ENCODE data around the gene GBP5.
"Not testable (repeated sequence)": the region's sequence is repeated elsewhere in the genome, so short reads cannot be mapped to it uniquely, and the experiment has no call there.

The GBP5 gene, protein sequence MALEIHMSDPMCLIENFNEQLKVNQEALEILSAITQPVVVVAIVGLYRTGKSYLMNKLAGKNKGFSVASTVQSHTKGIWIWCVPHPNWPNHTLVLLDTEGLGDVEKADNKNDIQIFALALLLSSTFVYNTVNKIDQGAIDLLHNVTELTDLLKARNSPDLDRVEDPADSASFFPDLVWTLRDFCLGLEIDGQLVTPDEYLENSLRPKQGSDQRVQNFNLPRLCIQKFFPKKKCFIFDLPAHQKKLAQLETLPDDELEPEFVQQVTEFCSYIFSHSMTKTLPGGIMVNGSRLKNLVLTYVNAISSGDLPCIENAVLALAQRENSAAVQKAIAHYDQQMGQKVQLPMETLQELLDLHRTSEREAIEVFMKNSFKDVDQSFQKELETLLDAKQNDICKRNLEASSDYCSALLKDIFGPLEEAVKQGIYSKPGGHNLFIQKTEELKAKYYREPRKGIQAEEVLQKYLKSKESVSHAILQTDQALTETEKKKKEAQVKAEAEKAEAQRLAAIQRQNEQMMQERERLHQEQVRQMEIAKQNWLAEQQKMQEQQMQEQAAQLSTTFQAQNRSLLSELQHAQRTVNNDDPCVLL

DNA sequence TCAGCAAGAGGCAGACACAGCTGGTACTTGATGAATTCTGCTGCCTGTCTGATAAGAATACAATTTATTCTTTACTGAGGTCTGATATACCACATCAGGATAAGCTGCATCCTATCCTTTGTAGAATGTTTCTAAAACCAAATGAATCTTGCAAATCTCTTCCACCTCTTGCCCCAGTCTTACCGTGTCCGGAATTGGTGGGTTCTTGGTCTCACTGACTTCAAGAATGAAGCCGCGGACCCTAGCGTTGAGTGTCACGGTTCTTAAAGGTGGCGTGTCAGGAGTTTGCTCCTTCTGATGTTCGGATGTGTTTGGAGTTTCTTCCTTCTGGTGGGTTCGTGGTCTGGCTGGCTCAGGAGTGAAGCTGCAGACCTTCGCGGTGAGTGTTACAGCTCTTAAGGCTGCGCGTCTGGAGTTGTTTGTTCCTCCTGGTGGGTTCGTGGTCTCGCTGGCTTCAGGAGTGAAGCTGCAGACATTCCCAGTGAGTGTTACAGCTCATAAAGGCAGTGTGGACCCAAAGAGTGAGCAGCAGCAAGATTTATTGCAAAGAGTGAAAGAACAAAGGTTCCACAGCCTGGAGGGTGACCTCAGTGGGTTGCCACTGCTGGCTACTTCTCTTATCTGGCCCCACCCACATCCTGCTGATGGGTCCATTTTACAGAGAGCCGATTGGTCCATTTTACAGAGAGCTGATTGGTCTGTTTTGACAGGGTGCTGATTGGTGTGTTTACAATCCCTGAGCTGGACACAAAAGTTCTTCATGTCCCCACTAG lies at the start of gene GBP5:
Gene GBP5 (minus strand): TSS at position 592 of the 773 bp plus-strand sequence. CDS start 3,305 bp downstream, outside the sequence.
- not testable (repeated sequence) for DNase-seq

DNA sequence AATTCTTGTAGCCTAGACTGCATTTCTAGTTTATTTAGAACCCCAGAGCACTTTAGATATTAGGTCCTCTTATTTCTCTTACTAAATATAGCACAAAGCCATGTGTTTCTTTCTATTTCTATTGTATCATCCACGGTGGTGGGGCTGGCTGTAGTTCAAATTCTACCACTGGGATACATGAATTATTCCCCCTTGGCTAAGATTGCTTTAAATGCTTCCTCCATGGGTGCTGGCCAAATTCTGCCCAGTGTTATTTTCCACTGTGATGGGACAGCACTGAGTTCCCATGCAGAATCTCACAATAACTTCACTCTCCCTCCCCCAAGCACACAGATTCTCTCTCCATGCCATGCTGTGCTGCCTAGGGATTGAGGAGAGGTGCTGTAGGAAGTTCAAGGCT lies 49.7 kb upstream of the GBP5 start:
- no peak for DNase-seq

GRCh38 chr1:89312572-89312971 lies 39.9 kb upstream of the GBP5 start:
- DNase-seq, result no peak

GRCh38 chr1:89311757-89312156 lies 39.1 kb upstream of the GBP5 start:
- no peak for DNase-seq

DNA sequence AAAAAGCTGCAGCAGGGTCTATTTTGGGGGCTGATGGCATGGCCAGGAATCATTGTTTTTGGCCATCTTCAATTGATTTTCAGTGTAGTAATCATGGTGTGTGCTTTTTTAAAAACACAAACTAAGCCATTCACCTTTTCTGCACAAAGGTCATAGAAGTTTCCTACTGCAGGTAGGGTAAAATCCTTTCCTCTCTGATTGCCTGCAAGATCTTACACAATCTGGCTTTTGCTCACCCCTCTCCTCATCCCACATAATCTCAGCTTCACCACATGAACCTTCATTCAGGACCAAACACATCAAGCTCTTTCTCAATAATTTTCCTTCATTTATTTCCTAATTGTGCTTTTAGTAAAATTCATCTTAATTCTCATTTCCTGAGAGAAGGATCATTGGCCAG lies 38.3 kb upstream of the GBP5 start:
- no peak for DNase-seq

- no peak for DNase-seq
Observed at GRCh38 chr1:89310505-89310904, 37.8 kb upstream of the GBP5 start.

DNA sequence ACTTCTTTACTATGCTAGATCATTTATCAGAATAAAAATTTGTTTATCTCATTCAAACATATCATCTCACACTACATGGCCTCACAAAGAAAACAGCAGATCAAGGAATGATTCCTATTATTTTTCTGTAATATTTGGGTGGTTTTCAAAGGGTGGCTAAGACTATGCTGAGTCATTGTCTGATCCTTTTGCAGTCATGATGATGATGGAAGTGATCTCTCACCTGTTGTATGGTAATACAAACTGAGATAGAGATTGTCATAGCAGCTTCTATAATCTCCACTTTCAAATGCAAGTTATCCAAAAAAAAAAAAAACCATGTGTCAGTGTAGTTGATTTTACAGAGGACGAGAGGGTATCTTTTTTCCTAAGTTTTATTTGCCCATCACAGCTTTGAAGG lies 37.2 kb upstream of the GBP5 start:
- DNase-seq, result no peak

DNA sequence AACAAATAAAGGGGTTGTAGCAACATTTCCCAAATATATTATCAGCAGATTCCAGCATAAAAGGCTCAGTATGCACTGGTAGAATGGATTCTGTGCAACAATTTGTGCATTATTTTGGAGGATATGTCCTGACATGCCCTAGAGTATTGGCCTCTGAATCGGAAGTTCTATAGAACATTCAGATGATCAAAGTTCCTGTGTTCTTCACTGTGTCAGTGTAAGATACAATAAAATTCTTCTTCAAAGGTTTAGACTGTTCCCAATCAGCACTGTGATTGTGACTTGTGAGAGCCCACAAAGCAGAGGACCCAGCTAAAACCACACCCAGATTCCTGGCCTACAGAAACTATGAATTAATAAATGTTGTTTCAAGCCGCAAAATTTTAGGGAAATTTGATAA lies 33.6 kb upstream of the GBP5 start:
- DNase-seq, result no peak

GRCh38 chr1:89305493-89305892 lies 32.8 kb upstream of the GBP5 start:
- no peak for DNase-seq

- no peak for DNase-seq
Observed at GRCh38 chr1:89304572-89305230, 32.0 kb upstream of the GBP5 start.

DNA sequence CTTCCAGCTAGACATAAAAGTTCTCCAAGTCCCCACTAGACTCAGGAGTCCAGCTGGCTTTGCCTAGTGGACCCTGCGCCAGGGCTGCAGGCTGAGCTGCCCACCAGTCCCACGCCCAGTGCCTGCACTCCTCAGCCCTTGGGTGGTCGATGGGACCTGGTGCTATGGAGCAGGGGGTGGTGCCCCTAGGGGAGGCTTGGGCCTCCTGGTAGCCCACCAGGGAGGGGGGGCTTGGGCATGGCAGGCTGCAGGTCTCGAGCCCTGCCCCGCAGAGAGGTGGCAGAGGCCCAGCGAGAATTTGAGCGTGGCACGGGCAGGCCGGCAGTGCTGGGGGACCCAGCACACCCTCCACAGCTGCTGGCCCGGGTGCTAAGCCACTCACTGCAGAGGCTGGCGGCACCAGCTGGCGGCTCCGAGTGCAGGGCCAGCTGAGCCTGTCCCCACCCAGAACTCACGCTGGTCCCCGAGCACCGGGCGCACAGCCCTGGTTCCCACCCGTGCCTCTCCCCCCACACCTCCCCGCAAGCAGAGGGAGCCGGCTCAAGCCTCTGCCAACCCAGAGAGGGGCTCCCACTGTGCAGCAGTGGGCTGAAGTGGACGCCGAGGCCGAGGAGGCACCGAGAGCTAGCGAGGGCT lies 30.2 kb upstream of the GBP5 start:
- DNase-seq, result no peak

DNA sequence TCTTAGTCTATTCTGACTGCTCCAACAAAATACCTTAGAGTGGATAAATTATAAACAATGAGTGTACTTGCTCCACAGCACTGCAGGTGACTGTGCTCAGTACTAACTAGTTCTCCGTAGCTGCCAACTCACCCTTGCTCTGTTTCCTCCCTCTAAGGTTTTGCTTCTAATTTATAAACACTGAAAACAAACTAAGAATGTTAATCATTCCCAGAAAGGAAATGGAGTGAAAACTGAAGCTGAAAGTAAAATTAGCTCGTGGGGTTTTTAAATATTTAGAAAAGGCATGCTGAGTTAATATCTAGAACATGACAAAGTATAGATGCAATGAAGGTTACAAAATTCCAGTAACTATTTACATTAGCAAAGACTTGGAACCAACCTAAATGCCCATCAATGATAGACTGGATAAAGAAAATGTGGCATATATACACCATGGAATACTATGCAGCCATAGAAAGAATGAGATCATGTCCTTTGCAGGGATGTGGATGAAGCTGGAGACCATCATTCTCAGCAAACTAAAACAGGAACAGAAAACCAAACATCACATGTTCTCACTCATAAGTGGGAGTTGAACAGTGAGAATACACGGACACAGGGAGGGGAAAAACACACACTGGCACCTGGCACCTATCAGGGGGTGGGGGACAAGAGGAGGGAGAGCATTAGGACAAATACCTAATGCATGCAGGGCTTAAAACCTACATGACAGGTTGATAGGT lies 27.2 kb upstream of the GBP5 start:
- DNase-seq, result not testable (repeated sequence)

GRCh38 chr1:89298461-89298860 lies 25.8 kb upstream of the GBP5 start:
- DNase-seq, result no peak

DNA sequence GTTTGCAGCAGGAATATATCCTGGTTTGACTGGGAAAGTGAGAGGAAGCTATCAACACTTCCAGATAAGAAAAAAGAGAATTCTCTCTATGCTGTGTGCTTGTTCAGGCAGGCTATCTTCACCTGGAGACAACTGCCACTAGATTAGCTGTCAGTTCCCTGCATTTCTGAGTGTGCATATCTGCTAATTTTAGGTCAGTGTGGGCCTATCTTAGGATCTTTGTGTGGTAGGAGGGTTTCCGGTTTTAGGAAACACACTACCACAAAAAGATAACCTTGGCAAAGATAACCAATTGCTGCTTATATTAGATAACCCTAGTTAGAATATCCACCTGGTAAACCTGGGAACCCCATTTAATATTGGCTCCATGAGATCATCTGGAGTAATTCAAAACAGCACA lies 22.5 kb upstream of the GBP5 start:
- no peak for DNase-seq

GRCh38 chr1:89291276-89291675 lies 18.6 kb upstream of the GBP5 start:
- no peak for DNase-seq

GRCh38 chr1:89288051-89288340 lies 15.3 kb upstream of the GBP5 start:
- no peak for DNase-seq

DNA sequence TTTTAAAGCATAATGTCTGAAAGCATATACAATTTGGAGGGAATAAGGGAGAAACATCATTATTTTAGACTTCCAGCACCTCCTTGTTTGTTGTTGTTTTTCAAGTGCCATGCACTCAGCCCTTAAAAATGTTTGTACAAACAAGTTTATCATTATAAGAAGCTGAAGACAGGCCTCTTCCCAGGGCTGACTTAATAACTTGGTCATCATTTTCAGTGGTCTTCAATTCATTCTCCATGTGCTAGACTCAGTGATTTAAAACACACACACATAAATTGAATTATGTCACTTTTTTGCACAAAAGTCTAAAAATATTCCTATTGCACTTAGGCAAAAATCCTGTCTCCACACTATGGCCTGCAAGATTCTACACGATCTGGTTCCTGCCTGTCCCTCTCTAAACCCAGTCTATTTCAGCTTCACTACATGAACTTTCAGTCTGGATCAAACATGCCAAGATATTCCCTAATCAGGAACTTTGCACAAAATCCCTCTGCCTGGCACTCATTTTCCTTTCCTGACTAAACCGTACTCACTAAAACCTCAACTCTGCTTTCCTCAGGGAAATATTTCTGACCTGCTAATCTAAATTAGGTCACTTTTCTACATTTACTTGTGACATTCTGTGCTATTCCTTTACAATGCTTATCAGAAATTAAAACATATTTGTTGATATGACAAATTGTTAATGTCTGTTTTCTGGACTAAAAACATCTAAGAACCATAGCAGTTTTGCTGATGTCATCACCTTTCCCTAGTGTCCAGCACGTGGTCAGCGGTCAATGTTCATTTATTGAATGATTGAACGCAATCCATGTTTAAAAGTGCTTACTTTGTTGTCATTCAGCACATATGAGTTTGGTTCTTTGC lies 14.8 kb upstream of the GBP5 start:
- DNase-seq, result no peak

DNA sequence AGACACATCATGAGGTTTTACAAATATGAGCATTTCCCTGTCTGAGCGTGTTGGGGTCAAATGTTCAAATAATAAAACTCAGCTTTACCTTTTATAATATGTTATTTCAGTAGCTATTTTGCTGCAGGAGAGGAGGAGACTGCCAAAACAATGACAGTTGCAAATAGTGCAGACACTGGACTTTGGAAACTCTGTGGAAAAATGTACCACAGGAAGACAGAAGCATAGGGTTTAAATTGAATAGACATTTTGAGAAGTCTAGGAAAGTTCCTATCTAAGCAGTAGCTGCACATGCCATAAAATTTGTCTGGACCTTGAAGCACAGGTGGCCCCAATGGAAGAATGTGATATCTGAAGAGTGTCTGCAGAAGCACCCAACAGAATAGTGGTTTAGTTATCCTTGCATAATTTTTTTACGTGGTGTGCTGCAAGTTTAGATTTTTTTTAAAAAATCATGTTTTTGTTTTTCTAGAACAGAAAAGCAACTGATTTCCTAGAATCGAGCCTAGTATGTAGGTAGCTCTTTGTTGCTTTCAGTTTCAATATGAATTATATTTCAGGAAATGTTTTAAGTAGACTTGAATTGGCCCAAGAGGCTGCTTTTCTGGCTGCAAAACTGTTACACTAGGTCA lies 14.0 kb upstream of the GBP5 start:
- DNase-seq, result no peak

DNA sequence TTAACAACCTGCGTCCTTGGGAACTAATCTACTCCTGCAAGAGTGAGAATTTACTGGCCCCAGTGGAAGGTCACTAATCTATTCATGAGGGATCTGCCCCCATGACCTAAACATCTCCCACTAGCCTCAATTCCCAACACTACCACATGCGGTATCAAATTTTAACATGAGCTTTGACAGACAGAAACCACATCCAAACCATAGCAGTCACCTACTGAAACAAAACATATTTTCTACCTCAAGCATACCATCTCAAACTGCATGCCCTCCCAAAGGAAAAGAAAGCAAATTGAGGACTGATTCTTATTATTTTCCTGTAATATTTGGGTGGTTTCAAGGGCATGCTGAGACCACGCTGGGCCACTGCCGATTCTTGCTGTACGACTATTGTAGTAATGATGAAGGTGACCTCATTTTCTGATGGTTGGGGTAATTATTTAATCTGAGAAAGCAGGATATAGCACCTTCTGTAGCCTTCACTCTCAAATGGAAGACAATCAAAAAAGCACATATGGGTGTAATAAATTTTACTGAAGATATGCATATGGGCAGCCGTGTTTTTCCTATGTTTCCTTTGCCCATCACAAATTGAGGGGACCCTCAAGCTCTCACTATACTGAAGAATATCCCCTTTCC lies 13.2 kb upstream of the GBP5 start:
- no peak for DNase-seq

GRCh38 chr1:89284078-89284763 lies 11.6 kb upstream of the GBP5 start:
- DNase-seq, result not testable (repeated sequence)
